ENCODE data around the gene HOGA1.
"Not testable (repeated sequence)": the region's sequence is repeated elsewhere in the genome, so short reads cannot be mapped to it uniquely, and the experiment has no call there.

HOGA1 gene

DNA sequence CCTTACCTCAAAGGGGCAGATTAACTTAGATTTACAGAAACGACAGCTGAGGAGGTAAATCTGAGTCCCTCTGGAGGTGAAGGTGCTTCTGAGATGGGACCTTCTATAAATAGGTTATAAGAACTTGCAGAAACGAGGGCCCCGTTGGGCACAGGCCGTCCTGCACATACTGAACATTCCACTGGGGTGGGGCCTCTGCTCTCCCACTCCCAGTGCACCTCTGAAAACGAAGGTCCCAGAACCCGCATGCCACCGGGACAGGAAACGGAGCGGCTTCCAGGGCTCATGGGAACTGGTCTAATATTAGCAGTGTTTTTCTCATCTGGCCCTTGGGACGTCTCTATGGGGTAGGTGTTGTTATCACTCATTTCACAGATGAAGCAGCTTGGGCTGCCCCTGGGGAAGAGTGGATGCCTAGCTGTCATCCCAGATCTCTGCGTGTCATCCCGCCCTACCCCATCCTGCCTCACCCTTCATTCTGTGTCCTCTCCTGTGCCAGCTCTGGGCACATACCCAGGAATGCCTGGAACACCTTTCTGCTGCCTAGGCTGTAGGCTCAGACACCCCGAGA is 24.9 kb downstream of the HOGA1 start:
- Mint-ChIP-seq H3K27ac (no peak overlapping the region), H3K9me3 (no peaks in the 10 kb centered on the region), H3K4me1 (no peaks in the 10 kb centered on the region), H3K36me3 (no peaks in the 10 kb centered on the region), H3K4me3 (no peak overlapping the region)
- DNase-seq (ENCODE audit: low spot score in 2 of 2) (no peak), ATAC-seq (no peak)

DNA sequence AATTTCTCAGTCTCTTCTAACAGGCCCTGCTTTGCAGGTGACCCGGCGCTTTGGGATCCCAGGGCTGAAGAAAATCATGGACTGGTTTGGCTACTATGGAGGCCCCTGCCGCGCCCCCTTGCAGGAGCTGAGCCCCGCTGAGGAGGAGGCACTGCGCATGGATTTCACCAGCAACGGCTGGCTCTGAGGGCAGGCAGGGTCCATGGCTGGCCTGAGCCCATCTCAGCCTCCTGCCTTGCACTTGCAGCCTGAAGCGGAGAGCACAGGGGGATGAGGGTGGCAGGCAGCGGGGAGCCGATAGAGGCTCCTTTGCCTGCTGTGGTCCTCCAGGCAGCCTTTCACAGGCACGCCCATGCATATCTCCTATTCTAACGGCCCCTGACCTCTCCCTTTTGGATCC is 27.3 kb downstream of the HOGA1 start:
- no peaks in the 10 kb centered on the region for H3K36me3 Mint-ChIP-seq
- no peaks in the 10 kb centered on the region for H3K9me3 Mint-ChIP-seq
- H3K27ac Mint-ChIP-seq, result no peak overlapping the region
- no peak for ATAC-seq
- DNase-seq (ENCODE audit: low spot score in 2 of 2), result no peak
- no peak overlapping the region for H3K4me3 Mint-ChIP-seq
- H3K4me1 Mint-ChIP-seq, result no peaks in the 10 kb centered on the region

DNA sequence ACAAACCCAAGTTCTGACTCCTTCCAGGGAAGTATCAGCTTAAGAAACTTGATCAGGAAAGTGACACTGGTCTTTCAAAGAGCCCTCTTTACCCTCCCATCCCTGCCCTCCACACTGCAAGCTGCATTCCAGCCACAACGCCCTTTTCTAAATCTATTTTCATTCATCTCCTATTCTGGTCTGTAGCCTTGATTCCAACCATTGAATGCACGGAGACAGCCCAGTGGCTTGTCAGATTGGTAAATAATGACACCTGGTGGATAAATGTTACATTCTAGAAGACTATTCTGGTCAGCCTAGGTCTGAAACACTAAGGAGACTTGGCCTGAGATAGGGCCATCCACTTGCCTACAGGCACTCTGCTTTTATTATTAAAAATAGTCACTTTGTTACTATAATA is 28.2 kb downstream of the HOGA1 start:
- DNase-seq (ENCODE audit: low spot score in 2 of 2) (no peak), ATAC-seq (no peak)
- no peaks in the 10 kb centered on the region for H3K9me3 Mint-ChIP-seq
- no peak overlapping the region for H3K4me3 Mint-ChIP-seq
- no peak overlapping the region for H3K27ac Mint-ChIP-seq
- no peaks in the 10 kb centered on the region for H3K4me1 Mint-ChIP-seq
- no peaks in the 10 kb centered on the region for H3K36me3 Mint-ChIP-seq

DNA sequence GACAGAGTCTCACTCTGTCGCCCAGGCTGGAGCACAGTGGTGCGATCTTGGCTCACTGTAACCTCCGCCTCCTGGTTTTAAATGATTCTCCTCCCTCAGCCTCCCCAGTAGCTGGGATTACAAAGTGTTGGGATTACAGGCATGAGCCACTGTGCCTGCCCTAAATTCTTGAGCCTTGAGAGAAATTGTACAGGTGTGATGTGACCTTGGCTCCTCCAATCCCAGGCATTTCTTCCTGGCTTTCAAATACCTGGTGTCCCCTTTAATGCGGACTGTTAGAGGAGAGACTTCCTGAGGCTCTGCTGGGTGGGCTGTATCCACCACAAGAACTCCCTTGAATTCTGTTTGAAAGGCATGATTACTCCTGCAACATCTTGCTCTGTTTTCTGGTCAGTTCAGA is 34.1 kb downstream of the HOGA1 start:
- no peak overlapping the region for H3K27ac Mint-ChIP-seq
- no peaks in the 10 kb centered on the region for H3K9me3 Mint-ChIP-seq
- H3K4me3 Mint-ChIP-seq, result no peak overlapping the region
- ATAC-seq, result no peak
- peaks cover 7% of the 10 kb centered on the region for H3K36me3 Mint-ChIP-seq
- DNase-seq (ENCODE audit: low spot score in 2 of 2), result no peak
- H3K4me1 Mint-ChIP-seq, result no peaks in the 10 kb centered on the region

DNA sequence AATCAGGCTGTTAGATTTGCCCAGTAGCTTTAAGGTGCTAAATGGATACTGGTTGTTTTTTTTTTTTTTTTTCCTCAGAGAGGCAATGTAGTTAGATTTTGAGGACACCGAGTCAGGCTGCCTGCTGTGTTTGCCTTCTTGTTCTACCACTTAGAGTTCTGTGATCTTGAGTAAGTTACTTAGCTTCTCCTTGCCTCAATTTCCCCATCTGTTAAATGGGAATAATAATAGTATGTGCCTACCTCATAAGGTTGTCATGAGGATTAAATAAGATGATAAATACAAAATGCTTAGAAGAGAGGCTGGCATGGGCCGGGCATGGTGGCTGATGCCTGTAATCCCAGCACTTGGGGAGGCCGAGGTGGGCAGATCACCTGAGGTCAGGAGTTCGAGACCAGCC is 34.5 kb downstream of the HOGA1 start:
- Mint-ChIP-seq H3K4me1 (no peaks in the 10 kb centered on the region), H3K36me3 (peaks cover 7% of the 10 kb centered on the region), H3K27ac (peak overlapping the region; percentile 26), H3K4me3 (no peak overlapping the region), H3K9me3 (no peaks in the 10 kb centered on the region)
- DNase-seq (ENCODE audit: low spot score in 2 of 2) (no peak), ATAC-seq (no peak)

DNA sequence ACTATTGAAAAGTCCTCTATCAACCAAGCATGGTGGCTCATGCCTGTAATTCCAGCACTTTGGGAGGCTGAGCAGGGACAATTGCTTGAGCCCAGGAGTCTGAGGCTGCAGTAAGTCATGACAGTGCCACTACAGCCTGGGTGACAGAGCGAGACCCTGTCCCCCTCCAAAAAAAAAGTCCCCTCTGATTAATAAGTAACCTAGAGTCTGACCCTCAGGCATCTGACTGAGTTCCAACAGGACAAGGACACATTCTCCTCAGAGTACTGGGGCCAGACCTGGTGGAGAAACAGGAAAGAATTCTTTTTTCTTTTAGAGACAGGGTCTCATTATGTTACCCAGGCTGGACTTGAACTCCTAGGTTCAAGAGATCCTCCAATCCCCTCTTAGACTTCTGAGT is 39.1 kb downstream of the HOGA1 start:
- DNase-seq (ENCODE audit: low spot score in 2 of 2) (no peak), ATAC-seq (no peak)
- no peak overlapping the region for H3K4me3 Mint-ChIP-seq
- no peaks in the 10 kb centered on the region for H3K9me3 Mint-ChIP-seq
- H3K4me1 Mint-ChIP-seq, result no peaks in the 10 kb centered on the region
- peaks cover 7% of the 10 kb centered on the region for H3K36me3 Mint-ChIP-seq
- no peak overlapping the region for H3K27ac Mint-ChIP-seq

DNA sequence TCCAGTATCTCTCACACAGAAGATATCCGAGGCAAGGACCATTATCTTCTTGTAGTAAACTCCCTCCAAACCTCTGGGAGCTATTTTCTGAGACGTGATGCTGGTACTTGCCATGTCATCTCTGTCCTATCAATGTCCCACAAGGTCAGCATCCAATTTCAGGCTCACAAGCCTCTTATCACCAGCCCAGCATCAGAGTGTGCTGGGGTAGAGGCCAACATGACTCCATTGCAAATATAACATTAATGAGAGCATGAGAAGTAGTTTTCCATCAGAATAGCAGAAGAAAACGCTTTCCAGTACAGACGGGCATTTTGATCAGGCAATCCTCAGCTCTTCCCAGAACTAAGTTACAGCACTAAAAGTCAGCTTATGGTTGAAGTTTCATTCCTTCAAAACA is 43.5 kb downstream of the HOGA1 start:
- ATAC-seq (no peak), DNase-seq (ENCODE audit: low spot score in 2 of 2) (no peak)
- peaks cover 5% of the 10 kb centered on the region for H3K4me1 Mint-ChIP-seq
- H3K36me3 Mint-ChIP-seq, result no peaks in the 10 kb centered on the region
- no peak overlapping the region for H3K4me3 Mint-ChIP-seq
- peak overlapping the region; percentile 29 for H3K27ac Mint-ChIP-seq
- H3K9me3 Mint-ChIP-seq, result no peaks in the 10 kb centered on the region

DNA sequence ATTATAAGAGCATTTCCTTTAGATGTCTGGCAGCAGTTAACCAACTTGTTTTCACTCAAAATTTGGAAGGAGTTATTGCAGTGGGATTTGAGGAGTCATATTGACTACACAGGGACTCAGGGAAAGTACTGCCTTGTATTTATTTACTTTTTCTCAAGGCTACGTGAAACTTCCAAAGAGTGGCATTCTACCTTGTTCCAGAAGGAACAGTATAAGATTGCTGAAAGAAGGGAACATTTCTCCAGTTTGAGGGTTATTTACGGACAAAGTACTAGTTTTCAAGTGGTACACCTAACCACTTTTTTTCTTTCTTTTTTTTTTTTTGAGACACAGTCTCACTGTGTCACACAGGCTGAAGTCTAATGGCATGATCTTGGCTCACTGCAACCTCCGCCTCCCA is 44.0 kb downstream of the HOGA1 start:
- H3K27ac Mint-ChIP-seq, result peak overlapping the region; percentile 29
- H3K4me1 Mint-ChIP-seq, result peaks cover 10% of the 10 kb centered on the region
- no peak overlapping the region for H3K4me3 Mint-ChIP-seq
- no peak for ATAC-seq
- H3K9me3 Mint-ChIP-seq, result no peaks in the 10 kb centered on the region
- peaks cover 3% of the 10 kb centered on the region for H3K36me3 Mint-ChIP-seq
- DNase-seq (ENCODE audit: low spot score in 2 of 2), result no peak

DNA sequence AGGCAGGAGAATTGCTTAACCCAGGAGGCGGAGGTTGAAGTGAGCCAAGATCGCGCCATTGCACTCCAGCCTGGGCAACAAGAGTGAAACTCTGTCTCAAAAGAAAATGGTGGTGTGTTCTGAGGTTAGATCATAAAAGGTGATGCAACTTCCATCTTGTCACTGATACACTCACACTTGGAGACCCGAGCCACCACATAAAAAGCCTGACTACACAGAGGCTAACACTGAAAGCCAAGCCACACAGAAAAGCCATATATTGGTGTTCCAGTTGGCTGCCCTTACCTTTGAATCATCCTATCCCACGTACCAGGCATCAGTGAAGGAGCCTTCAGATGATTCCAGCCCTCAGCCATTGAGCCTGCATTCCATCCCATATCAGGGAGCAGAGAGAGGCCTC is 45.1 kb downstream of the HOGA1 start:
- H3K36me3 Mint-ChIP-seq, result peaks cover 7% of the 10 kb centered on the region
- ATAC-seq (no peak), DNase-seq (ENCODE audit: low spot score in 2 of 2) (no peak)
- H3K9me3 Mint-ChIP-seq, result no peaks in the 10 kb centered on the region
- H3K4me3 Mint-ChIP-seq, result no peak overlapping the region
- peaks cover 19% of the 10 kb centered on the region for H3K4me1 Mint-ChIP-seq
- H3K27ac Mint-ChIP-seq, result no peak overlapping the region

DNA sequence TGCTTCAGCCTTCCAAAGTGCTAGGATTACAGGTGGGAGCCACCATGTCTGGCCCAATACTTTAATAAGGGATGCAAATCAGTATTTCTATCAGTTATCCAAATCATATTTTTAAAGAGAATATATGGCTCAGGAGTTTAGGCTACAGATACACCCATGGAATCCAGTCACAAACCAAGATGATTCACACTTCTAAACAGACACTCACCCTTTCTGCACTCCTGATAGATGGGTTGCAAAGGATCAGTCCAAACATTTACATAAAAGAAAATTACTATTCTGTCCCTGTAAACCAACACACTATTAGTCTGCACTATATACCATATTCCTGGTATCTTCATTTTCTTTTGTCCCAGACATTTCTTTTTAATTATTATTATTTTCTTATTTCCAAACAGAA is 46.9 kb downstream of the HOGA1 start:
- Mint-ChIP-seq H3K27ac (no peak overlapping the region), H3K4me1 (peaks cover 19% of the 10 kb centered on the region), H3K36me3 (peaks cover 7% of the 10 kb centered on the region), H3K4me3 (no peak overlapping the region), H3K9me3 (no peaks in the 10 kb centered on the region)
- DNase-seq (ENCODE audit: low spot score in 2 of 2) (no peak), ATAC-seq (no peak)

DNA sequence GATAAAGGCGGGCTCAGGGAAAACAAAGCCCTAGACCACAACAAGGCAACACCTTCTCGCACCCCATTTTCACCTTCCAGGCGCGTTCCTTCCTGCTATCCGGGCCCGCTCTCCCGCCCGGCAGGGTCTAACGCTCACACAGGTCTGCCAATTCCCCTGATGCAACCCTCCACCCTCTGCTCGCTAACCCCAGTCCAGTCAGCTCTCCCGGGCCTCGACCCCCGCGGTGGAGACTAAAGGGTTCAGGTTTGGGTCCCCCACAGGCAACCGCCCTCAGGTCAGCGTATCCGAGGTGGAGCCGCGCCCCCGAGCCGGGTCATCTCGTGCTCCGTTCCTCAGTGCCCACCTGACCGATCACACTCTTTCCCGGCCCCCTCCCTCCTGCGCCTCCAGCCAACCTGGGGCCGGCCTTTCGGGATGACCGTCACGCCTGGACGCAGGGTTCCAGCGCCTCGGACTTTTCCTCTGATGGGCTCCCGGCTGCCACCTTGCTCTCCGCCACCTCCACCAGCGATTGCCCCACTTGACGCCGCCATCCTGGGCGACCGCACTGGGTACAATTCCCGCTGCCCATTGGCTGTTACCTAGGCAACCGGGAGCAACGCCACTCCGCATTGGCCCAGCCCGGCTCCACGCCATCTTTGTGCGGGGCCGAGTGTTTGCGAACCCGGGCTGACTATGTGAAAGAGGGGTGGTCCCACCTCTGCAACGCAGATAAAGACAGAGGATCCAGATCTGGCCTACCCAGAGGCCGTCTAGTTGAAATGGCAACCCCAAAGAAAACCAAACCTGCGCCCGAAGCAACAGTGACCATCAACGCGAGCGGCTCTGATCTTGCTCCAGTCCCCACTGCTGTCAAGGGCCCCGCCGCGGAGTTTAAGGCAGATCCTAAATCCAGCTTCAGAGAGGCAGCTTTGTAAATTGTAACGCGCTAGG is 49.0 kb downstream of the HOGA1 start, which contains the start of gene MORN4:
MORN4 (minus strand) TSS at position 552 of the 936 bp plus-strand sequence. CDS start 13,847 bp downstream, outside the sequence.
- peak; percentile 99 for ATAC-seq
- peak within 1 kb of the TSS; percentile 97 for H3K27ac Mint-ChIP-seq
- peaks cover 7% of the 10 kb centered on the region for H3K36me3 Mint-ChIP-seq
- no peaks in the 10 kb centered on the region for H3K9me3 Mint-ChIP-seq
- peak; percentile 74 to 93 for DNase-seq (ENCODE audit: low spot score in 2 of 2)
- peaks cover 19% of the 10 kb centered on the region for H3K4me1 Mint-ChIP-seq
- peak within 1 kb of the TSS; percentile 100 for H3K4me3 Mint-ChIP-seq

DNA sequence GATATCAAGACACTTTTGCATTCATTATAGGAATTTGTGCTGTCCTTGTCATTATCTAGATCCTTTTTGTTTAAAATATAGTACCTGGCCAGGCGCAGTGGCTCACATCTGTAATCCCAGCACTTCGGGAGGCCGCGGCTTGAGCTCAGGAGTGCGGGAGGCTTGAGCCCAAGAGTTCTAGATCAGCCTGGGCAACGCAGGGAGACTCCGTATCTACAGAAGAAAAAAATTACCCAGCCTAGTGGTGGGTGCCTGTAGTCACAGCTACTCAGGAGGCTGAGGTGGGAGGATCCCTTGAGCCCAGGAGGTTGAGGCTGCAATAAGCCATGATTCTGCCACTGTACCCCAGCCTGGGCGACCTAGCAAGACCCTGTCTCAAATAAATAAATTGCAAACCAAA is 49.7 kb downstream of the HOGA1 start:
- ATAC-seq (peak; percentile 56), DNase-seq (ENCODE audit: low spot score in 2 of 2) (peak in 1 of 2 donors; percentile 55)
- Mint-ChIP-seq H3K4me3 (peak overlapping the region; percentile 100), H3K36me3 (peaks cover 7% of the 10 kb centered on the region), H3K4me1 (peaks cover 19% of the 10 kb centered on the region), H3K9me3 (no peaks in the 10 kb centered on the region), H3K27ac (peak overlapping the region; percentile 97)

DNA sequence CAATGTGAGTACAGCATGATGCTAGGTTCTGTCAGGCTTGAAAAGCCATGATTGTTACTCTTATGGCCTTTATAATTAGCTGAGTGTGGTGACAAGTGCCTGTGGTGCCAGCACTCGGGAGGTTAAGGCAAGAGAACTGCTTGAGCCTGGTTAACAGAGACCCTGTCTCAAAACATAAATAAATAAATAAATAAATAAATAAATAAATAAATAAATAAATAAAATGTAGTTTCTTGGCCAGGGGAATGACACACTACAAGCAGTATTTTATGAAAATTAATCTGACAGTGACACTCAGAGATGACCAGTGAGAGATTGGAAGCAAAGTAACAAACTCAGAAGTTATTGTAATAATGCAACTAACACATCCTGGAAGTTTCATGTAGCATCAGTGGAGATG is 51.4 kb downstream of the HOGA1 start:
- Mint-ChIP-seq H3K9me3 (no peaks in the 10 kb centered on the region), H3K27ac (no peak overlapping the region), H3K4me1 (peaks cover 26% of the 10 kb centered on the region), H3K4me3 (no peak overlapping the region), H3K36me3 (peaks cover 13% of the 10 kb centered on the region)
- DNase-seq (ENCODE audit: low spot score in 2 of 2) (no peak), ATAC-seq (no peak)

DNA sequence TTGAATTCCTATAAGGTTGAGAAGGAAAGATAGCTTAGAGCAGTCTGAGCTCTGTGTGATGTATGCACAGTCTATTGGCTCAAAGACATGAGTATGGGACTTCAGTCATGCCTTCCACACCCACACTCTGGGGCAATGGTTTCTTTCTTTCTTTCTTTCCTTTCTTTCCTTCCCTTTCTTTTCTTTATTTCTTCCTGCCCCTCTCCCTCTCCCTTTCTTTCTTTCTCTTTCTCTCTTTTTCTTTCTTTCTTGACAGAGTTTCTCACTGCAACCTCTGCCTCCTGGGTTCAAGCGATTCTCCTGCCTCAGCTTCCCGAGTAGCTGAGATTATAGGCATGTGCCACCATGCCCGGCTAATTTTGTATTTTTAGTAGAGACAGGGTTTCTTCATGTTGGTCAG is 54.9 kb downstream of the HOGA1 start:
- not testable (repeated sequence) for H3K9me3 Mint-ChIP-seq; H3K27ac Mint-ChIP-seq; H3K4me3 Mint-ChIP-seq; DNase-seq (ENCODE audit: low spot score in 2 of 2); ATAC-seq
- Mint-ChIP-seq H3K36me3 (peaks cover 11% of the 10 kb centered on the region), H3K4me1 (peaks cover 27% of the 10 kb centered on the region)

DNA sequence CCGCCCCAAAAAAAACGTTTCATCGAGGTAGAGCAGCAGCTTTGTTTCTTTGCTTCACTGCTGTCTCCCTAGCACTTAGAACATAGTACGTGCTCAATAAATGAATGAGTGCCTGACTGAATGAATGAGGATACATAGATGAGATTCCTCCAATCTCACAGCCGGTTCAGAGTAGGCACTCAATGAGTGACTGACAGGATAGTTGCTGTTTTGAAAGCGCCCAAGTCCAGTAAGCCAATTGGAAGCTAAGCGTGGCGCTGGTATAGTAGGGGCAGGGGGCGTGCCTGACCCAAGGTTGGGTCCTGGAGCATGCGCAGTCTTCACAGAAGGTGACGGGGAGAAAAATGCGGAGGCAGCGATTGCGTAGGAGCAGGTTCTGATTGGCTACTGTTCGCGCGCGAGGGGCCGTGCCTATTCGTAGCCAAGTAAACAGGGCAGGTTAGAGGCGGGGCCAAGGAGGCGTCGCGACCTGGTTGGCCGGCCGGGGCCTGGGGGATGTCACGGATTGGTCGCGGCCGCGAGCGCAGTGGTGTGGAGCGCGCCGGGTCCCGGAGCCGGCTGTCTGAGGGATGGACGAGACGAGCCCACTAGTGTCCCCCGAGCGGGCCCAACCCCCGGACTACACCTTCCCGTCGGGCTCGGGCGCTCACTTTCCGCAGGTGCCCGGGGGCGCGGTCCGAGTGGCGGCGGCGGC is 56.1 kb downstream of the HOGA1 start, which contains the start of gene PI4K2A:
PI4K2A (plus strand) TSS at position 498 of the 694 bp plus-strand sequence; CDS start at position 570, 72 bp downstream.
- peak within 1 kb of the TSS; percentile 82 for H3K27ac Mint-ChIP-seq
- peaks cover 26% of the 10 kb centered on the region for H3K4me1 Mint-ChIP-seq
- no peaks in the 10 kb centered on the region for H3K9me3 Mint-ChIP-seq
- ATAC-seq (peak; percentile 99), DNase-seq (ENCODE audit: low spot score in 2 of 2) (peak; percentile 93 to 99)
- peaks cover 20% of the 10 kb centered on the region for H3K36me3 Mint-ChIP-seq
- H3K4me3 Mint-ChIP-seq, result peak within 1 kb of the TSS; percentile 92
